HG03139 (cell line): ENCODE data around the gene KCNH2.
"Not testable (repeated sequence)": the region's sequence is repeated elsewhere in the genome, so short reads cannot be mapped to it uniquely, and the experiment has no call there.

ENCODE experiments used
- ATAC-seq: cut with Tn5 transposase; IDR thresholded peaks from one replicate; pipeline ENCODE4 v1.9.1; 2021; ENCODE audit not compliant: unreplicated experiment

KCNH2 gene

GRCh38 chr7:150936018-150936417 lies 42.1 kb downstream of the KCNH2 start:
- ATAC-seq = no peak

GRCh38 chr7:150935149-150935548 lies 43.0 kb downstream of the KCNH2 start:
- no peak for ATAC-seq

- no peak for ATAC-seq
Measured at GRCh38 chr7:150934045-150934766, 43.9 kb downstream of the KCNH2 start.

GRCh38 chr7:150931199-150931869 lies 46.8 kb downstream of the KCNH2 start:
- ATAC-seq = no peak

GRCh38 chr7:150928541-150928940 lies 49.6 kb downstream of the KCNH2 start:
- ATAC-seq = no peak

- ATAC-seq = no peak
Measured at GRCh38 chr7:150927956-150928344, 50.2 kb downstream of the KCNH2 start.

DNA sequence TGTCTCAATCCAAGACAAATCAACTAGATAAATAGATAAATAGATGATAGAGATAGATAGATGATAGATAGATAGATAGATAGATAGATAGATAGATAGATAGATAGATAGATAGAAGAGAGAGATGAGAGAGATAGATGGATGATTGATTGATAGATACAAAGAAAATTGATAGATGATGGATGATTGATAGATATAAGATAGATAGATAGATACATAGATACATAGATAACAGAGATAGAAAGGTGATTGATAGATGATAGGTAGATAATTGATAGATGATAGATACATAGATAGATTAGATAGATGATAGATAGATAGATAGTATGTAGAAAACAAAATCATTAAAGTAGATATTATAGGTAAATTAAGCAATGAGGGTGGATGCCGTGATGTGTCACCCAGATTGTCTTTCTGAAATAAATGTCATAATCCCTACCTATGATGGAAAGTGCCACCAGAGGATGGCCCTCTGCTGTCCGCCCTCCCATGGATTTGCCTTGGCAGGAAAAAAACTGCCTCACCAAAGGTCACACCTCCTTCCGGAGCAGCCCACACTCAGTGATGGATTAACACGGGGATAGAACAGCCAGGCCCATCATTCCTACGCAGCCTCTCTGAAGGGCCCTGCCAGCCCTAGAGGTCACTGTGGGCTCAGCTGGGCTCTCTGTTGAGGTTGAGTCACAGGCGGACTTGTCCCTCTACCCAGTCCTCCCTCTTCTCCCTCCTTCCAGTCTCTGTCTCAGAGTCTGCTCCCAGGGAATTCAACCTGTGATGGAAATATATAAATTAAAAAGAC lies 50.8 kb downstream of the KCNH2 start:
- no peak for ATAC-seq

GRCh38 chr7:150926066-150926465 lies 52.1 kb downstream of the KCNH2 start:
- ATAC-seq = no peak

GRCh38 chr7:150924369-150924781 lies 53.7 kb downstream of the KCNH2 start:
- ATAC-seq = no peak

GRCh38 chr7:150923802-150924201 lies 54.3 kb downstream of the KCNH2 start:
- no peak for ATAC-seq

DNA sequence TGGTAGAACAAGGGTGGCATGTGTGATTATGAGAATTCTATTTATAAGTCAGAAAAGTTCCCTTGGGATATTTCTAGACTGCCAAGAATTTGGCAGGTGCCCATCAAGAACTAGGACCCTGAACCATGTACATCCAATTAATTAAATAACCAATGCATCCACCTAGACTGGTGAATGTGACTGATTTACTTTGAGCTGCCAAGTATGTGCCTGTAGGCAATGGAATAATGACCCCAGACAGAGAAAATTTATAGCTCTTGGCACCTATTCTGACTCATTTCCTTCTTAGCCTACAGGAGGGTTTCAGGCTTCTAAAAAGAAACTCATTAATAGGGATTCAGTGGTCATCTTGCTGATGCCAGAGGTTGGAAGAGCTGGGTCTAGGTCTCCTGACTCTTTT lies 54.9 kb downstream of the KCNH2 start:
- no peak for ATAC-seq

DNA sequence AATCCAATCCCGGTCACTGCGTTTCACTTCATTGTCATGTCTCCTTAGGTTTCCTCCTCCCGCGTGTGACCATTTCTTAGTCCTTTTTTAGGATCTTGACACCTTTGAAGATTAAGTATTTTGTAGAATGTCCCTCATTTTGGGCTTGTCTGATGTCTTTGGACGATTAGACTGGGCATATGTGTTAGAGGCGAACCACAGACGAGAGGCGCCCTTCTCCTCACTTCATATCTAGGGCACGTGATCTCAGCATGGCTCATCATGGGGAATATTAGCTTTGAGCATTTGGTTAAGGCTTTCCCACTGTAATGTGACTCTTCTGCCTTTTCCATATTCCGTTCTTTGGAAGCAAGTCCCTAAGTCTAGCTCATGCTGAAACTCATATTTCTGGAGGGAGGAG lies 59.0 kb downstream of the KCNH2 start:
- ATAC-seq = no peak

- ATAC-seq = no peak
Measured at GRCh38 chr7:150918378-150918777, 59.7 kb downstream of the KCNH2 start.

DNA sequence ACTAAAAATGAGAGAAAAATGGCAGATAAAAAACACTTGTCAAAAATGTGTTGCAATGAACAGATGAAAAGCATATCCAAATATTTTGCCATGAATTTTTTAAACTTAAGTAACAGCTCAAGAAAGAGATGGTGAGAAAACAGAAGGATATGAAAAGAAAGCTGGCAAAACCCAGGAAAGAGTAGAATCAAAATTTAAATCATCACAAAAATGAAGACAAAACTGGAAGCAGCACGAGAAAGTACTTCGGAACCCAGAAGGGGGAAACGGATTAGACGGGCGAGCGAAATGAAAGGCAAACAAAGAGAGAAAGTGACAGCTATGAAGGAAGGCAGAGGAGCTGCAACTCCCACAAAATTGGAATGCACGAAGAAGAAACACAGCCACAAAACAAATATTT lies 60.2 kb downstream of the KCNH2 start:
- no peak for ATAC-seq

GRCh38 chr7:150916670-150917069 lies 61.5 kb downstream of the KCNH2 start:
- ATAC-seq = no peak

GRCh38 chr7:150914966-150915365 lies 63.2 kb downstream of the KCNH2 start:
- no peak for ATAC-seq

- ATAC-seq = no peak
Measured at GRCh38 chr7:150914196-150914595, 63.9 kb downstream of the KCNH2 start.

DNA sequence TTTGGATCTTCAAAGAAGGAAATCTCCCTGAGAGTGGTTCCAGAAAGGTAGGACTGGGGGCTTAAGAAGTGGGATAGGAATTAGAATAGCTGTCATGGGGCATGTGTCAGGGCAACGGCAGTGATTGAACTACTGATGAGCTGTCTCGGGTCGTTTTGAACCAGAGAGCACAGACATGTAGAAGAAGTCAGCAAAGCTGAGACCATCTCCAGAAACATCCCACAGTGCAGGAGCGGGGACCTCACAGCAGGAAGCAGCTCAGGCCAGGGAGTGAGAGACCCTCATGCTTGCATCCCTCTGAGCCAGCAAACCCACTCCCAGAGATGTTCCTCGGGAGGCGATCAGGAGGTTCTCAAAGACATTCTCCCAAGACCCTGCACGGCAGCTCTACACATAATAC lies 65.7 kb downstream of the KCNH2 start:
- ATAC-seq = no peak

- no peak for ATAC-seq
Measured at GRCh38 chr7:150911590-150912267, 66.4 kb downstream of the KCNH2 start.

- ATAC-seq = no peak
Measured at GRCh38 chr7:150910996-150911422, 67.1 kb downstream of the KCNH2 start.

DNA sequence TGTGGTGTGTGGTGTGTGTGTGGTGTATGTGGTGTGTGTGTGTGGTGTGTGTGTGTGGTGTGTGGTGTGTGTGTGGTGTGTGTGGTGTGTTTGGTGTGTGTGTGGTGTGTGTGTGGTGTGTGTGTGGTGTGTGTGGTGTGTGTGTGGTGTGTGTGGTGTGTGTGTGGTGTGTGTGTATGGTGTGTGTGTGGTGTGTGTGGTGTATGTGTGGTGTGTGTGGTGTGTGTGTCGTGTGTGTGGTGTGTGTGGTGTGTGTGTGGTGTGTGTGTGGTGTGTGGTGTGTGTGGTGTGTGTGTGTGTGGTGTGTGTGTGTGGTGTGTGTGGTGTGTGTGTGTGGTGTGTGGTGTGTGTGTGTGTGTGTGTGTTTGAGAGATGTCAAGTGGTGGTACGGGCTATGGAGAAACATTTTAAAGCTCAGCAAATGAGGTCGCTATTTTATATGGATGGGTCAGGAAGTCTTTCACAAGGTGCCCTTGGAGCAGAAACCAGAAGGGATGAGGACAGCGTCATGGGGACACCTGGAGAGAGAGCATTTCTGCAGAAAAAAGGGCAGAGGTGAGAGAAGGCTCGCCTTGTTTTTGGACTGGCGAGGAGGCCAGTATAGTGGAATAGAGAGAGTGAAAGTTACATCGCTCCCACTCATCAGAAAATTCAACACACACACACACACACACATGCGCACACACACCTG lies 67.7 kb downstream of the KCNH2 start:
- not testable (repeated sequence) for ATAC-seq
